Nephron (organoid): ENCODE measurements around the gene NTM.

Source experiments
- H3K27ac Mint-ChIP-seq, 3 experiments: 2 replicates each; pipeline ENCODE4 v1.8.0; 2020; ENCODE audit warnings: mixed read lengths in 3 of 3, mild to moderate bottlenecking in 2 of 3, moderate library complexity in 1 of 3
- H3K27me3 Mint-ChIP-seq: 2 replicates; pipeline ENCODE4 v1.8.0; 2021; ENCODE audit warnings: low read depth, mild to moderate bottlenecking, moderate library complexity, mixed read lengths
- H3K36me3 Mint-ChIP-seq: 2 replicates; pipeline ENCODE4 v1.8.0; 2020; ENCODE audit warnings: low read depth, mixed read lengths
- H3K4me1 Mint-ChIP-seq: 2 replicates; pipeline ENCODE4 v1.8.0; 2020; ENCODE audit warnings: mixed read lengths
- H3K4me3 Mint-ChIP-seq, 3 experiments: 2 replicates each; pipeline ENCODE4 v1.8.0; 2020; ENCODE audit warnings: mild to moderate bottlenecking in 3 of 3, mixed read lengths in 3 of 3, moderate library complexity in 2 of 3
- H3K9me3 Mint-ChIP-seq: 2 replicates; pipeline ENCODE4 v1.8.0; 2020; ENCODE audit warnings: mixed read lengths
- TF ChIP-seq, protein P1 (sequence below), 3 experiments: fragments of 200-600 bp; sonication (generic); IDR thresholded peaks; one replicate each; pipeline ENCODE4 v1.5.0; 2021; ENCODE audit warnings: antibody characterized with exemption in 3 of 3; ENCODE audit not compliant: unreplicated experiment in 3 of 3

The NTM gene

DNA sequence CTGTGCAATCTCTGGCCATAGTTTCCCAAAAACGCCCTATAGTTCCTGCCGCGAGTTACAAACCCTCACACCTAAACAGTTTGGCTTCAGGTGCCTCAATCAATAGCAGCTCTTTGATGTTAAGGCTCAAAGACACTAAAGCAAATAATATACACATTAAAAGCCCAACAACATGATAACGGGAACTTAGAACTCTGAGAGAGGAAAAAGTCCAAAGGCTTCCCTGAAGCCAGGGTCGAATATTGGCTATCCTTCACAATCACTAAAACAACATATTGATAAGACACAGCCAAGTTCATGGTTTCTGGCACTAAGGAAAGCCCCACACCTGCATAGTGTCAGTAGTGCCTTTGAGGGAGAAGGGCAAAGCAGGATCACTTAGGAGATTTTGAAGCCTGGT, 54.9 kb downstream of the NTM start:
- H3K27ac Mint-ChIP-seq: no peak overlapping the region
- peaks cover 13% of the 10 kb centered on the region for H3K4me1 Mint-ChIP-seq
- peaks cover 9% of the 10 kb centered on the region for H3K27me3 Mint-ChIP-seq
- TF ChIP-seq, protein P1, sequence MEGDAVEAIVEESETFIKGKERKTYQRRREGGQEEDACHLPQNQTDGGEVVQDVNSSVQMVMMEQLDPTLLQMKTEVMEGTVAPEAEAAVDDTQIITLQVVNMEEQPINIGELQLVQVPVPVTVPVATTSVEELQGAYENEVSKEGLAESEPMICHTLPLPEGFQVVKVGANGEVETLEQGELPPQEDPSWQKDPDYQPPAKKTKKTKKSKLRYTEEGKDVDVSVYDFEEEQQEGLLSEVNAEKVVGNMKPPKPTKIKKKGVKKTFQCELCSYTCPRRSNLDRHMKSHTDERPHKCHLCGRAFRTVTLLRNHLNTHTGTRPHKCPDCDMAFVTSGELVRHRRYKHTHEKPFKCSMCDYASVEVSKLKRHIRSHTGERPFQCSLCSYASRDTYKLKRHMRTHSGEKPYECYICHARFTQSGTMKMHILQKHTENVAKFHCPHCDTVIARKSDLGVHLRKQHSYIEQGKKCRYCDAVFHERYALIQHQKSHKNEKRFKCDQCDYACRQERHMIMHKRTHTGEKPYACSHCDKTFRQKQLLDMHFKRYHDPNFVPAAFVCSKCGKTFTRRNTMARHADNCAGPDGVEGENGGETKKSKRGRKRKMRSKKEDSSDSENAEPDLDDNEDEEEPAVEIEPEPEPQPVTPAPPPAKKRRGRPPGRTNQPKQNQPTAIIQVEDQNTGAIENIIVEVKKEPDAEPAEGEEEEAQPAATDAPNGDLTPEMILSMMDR (IDR thresholded peaks at IDR 0.05; ENCODE audit: unreplicated experiment in 3 of 3): no peak
- H3K9me3 Mint-ChIP-seq: no peaks in the 10 kb centered on the region
- H3K4me3 Mint-ChIP-seq: no peak overlapping the region
- H3K36me3 Mint-ChIP-seq: no peaks in the 10 kb centered on the region

DNA sequence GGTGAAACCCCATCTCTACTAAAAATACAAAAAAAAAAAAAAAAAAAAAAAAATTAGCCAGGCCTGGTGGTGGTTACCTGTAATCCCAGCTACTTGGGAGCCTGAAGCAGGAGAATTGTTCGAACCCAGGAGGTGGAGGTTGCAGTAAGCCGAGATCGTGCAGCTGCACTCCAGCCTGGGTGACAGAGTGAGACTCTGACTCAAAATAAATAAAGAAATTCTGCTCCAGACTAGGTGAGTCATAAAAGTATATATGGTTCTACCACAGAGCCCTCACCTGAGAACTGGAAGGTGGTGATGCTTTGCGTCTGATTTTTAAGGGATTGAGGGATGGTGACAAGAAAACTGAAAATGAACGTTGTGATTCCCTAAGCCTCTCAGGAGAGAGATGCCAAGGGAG, 58.4 kb downstream of the NTM start:
- TF ChIP-seq, protein P1 (IDR thresholded peaks at IDR 0.05; ENCODE audit: unreplicated experiment in 3 of 3): no peak
- H3K4me1 Mint-ChIP-seq: peaks cover 2% of the 10 kb centered on the region
- H3K36me3 Mint-ChIP-seq: no peaks in the 10 kb centered on the region

DNA sequence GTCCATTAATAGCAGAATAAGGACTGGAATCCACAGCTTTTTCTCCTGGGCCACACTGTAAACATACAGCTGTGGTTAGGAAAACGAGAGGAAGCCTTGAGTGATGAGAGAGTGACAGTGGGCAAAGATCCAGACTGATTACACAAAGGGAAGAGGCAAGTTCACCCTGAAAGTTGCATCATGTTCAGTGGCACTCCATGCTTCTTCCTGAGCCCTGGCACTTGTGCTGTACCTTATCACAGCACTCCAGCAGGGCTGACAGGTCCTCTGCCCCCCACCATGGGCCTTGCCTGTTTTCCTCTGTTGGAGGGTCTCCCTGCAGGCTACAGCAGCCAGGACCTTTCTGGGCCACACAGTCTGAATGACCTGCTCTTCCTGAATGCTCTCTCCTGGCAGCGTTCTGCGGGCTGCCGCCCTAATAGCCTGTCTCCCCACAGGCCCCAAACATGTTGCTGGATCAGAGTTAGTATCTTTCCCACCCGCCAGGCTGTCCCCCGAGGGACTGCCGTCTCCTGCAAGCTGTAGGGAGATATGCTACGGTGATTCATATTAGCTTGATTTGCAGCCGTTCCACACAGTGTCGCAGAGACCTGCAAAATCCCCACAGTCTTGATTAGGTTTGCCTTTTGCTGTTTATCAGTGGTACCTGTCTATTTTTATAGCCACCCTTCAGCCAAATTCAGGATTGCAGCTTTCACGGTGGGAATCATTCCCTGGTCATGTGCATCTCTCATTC, 60.2 kb downstream of the NTM start:
- TF ChIP-seq, protein P1 (IDR thresholded peaks at IDR 0.05; ENCODE audit: unreplicated experiment in 3 of 3): no peak
- Mint-ChIP-seq H3K36me3 (no peaks in the 10 kb centered on the region), H3K4me1 (no peaks in the 10 kb centered on the region), H3K27ac (no peak overlapping the region), H3K27me3 (peaks cover 13% of the 10 kb centered on the region), H3K4me3 (no peak overlapping the region), H3K9me3 (peaks cover 7% of the 10 kb centered on the region)

More for the DNA sequence above, 58.4 kb downstream of the NTM start:
- H3K27ac Mint-ChIP-seq: no peak overlapping the region
- H3K4me3 Mint-ChIP-seq: no peak overlapping the region
- peaks cover 9% of the 10 kb centered on the region for H3K27me3 Mint-ChIP-seq
- H3K9me3 Mint-ChIP-seq: no peaks in the 10 kb centered on the region

DNA sequence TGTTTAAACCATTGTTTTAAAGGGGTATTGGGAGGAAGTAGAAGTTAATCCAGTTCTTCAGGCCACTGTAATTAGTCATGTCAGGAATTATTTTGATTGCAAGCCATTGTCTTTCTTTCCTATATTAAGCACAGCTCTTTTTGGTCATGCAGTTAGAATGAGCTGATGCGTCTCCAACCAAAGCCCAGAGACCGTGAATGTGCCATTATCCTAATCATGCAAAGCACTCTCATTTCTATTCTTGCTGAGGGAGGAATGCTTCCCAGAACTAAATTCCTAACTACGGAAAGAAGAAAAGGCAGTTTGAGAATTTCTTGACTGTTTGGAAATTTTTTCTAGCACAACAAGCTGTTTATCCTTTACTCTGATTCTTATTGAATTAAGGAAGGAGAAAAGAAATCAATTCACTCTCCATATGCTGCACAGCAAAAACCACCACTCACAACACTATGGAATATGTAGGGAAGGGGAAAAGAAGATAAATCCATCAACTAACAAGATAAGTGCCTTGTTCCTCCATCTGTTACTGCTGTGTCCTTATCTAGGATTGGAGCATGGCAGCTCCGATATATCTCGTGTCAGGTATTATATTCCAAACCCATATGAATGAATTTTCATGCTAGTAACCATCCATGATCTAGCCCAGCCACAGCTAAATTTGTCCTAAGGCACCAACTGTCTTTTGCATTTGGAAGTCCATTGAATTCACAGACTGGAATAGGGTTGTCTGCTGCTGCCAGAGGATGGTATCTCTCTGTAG, 70.8 kb downstream of the NTM start:
- Mint-ChIP-seq H3K27me3 (no peaks in the 10 kb centered on the region), H3K27ac (no peak overlapping the region), H3K9me3 (peaks cover 32% of the 10 kb centered on the region), H3K36me3 (peaks cover 8% of the 10 kb centered on the region), H3K4me1 (no peaks in the 10 kb centered on the region), H3K4me3 (no peak overlapping the region)
- TF ChIP-seq, protein P1 (IDR thresholded peaks at IDR 0.05; ENCODE audit: unreplicated experiment in 3 of 3): no peak

DNA sequence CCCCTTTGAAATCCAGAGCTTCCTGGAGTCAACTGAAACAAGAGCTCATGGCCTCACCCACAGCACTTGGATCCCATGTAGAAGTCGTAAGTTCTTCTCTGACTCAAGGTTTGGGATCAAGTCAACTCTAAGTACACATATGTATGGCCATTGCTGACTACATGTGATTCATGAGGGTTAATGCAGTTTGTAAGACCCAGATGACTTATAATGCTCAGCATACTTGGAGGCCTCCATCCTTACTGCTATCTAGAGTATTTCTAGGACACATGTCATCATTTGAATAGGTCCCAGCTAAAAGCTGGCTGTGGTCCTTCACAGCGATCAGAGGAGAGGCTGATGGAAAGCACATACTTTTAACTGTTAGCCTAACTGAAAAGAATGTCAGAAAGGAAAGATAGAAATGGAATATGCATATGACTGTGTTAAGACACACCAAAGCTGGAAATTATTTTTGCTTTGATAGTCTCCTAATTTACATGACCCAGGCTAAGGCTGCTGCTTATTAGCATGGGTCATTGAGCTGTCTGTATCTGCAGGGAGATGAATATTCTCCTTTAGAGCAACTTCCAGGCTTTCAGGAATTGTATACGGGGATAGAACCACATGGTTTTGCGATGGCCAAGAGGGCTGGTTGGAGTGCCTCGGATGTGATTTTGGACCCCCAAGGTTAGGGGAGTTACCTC, 76.3 kb downstream of the NTM start:
- no peak overlapping the region for H3K4me3 Mint-ChIP-seq
- H3K27me3 Mint-ChIP-seq: peaks cover 15% of the 10 kb centered on the region
- no peaks in the 10 kb centered on the region for H3K9me3 Mint-ChIP-seq
- TF ChIP-seq, protein P1 (IDR thresholded peaks at IDR 0.05; ENCODE audit: unreplicated experiment in 3 of 3): no peak
- H3K27ac Mint-ChIP-seq: no peak overlapping the region
- H3K4me1 Mint-ChIP-seq: no peaks in the 10 kb centered on the region
- H3K36me3 Mint-ChIP-seq: no peaks in the 10 kb centered on the region
